Stimulated activated CD8-positive, alpha-beta memory T cell treated with anti-CD3 and anti-CD28 coated beads, Interleukin-12 subunit alpha, Interleukin-12 subunit beta, amount 100 ng/mL, for 24 hours (primary cell): Measurements from ENCODE around the gene VSTM4.

Experiments
- DNase-seq: peaks from one replicate; pipeline ENCODE4 v3.0.0-alpha.2; 2020; ENCODE audit errors: extremely low read depth

The VSTM4 gene

GRCh38 chr10:49040601-49041000 lies 74.7 kb downstream of the VSTM4 start:
- no peak for DNase-seq

- DNase-seq = no peak
Measured at GRCh38 chr10:49039409-49039808, 75.9 kb downstream of the VSTM4 start.

GRCh38 chr10:49038711-49039110 lies 76.6 kb downstream of the VSTM4 start:
- DNase-seq = no peak

- no peak for DNase-seq
Measured at GRCh38 chr10:49037187-49037586, 78.1 kb downstream of the VSTM4 start.

GRCh38 chr10:49036638-49037037 lies 78.7 kb downstream of the VSTM4 start:
- DNase-seq = no peak

- no peak for DNase-seq
Measured at GRCh38 chr10:49035920-49036319, 79.4 kb downstream of the VSTM4 start.

GRCh38 chr10:49034925-49035324 lies 80.4 kb downstream of the VSTM4 start:
- DNase-seq = no peak

- no peak for DNase-seq
Measured at GRCh38 chr10:49033939-49034338, 81.4 kb downstream of the VSTM4 start.

GRCh38 chr10:49029666-49030065 lies 85.7 kb downstream of the VSTM4 start:
- no peak for DNase-seq

- no peak for DNase-seq
Measured at GRCh38 chr10:49028639-49029038, 86.7 kb downstream of the VSTM4 start.

GRCh38 chr10:49025347-49025983 lies 89.9 kb downstream of the VSTM4 start:
- no peak for DNase-seq

- no peak for DNase-seq
Measured at GRCh38 chr10:49024484-49024883, 90.8 kb downstream of the VSTM4 start.

GRCh38 chr10:49023752-49024151 lies 91.6 kb downstream of the VSTM4 start:
- no peak for DNase-seq

GRCh38 chr10:49023071-49023470 lies 92.3 kb downstream of the VSTM4 start:
- no peak for DNase-seq

GRCh38 chr10:49021685-49022084 lies 93.6 kb downstream of the VSTM4 start:
- no peak for DNase-seq

GRCh38 chr10:49015700-49016099 lies 99.6 kb downstream of the VSTM4 start:
- DNase-seq = no peak

- DNase-seq = no peak
Measured at GRCh38 chr10:49012603-49013002, 102.7 kb downstream of the VSTM4 start.

GRCh38 chr10:49011756-49012155 lies 103.6 kb downstream of the VSTM4 start:
- no peak for DNase-seq

- no peak for DNase-seq
Measured at GRCh38 chr10:49010865-49011264, 104.5 kb downstream of the VSTM4 start.

- DNase-seq = no peak
Measured at GRCh38 chr10:49010295-49010694, 105.0 kb downstream of the VSTM4 start.

- no peak for DNase-seq
Measured at GRCh38 chr10:49009199-49009979, 105.9 kb downstream of the VSTM4 start.

- DNase-seq = no peak
Measured at GRCh38 chr10:49008505-49009198, 106.7 kb downstream of the VSTM4 start.

GRCh38 chr10:49008091-49008490 lies 107.2 kb downstream of the VSTM4 start:
- DNase-seq = no peak
